Erythroblast (primary cell): ENCODE measurements around the gene AKTIP.
"Not testable (repeated sequence)": the region's sequence is repeated elsewhere in the genome, so short reads cannot be mapped to it uniquely, and the experiment has no call there.

Experiments used
- GATA1 ChIP-seq: IDR thresholded peaks from 2 replicates; pipeline ENCODE4 v1.6.1; 2011; ENCODE audit warnings: low read depth, mild to moderate bottlenecking, control low read depth, low read length, moderate library complexity
- POLR2A ChIP-seq: IDR thresholded peaks from 2 replicates; pipeline ENCODE4 v1.6.1; 2011; ENCODE audit warnings: mild to moderate bottlenecking, low read length

- TF ChIP-seq POLR2A, GATA1: not testable (repeated sequence)
Observed at GRCh38 chr16:53512795-53513194, 9.8 kb upstream of the AKTIP start.
